ENCODE measurements around the gene PLEKHA1. TPM values are rescaled to one million over a fixed set of nuclear protein-coding genes. Genes with fewer than 3 reads are reported as not detected.

Gene PLEKHA1
- total RNA-seq, 1 donor from 2014 or later = 50.4 TPM

- H3K27me3 ChIP-seq (ENCODE audit: low read depth) = no peaks in the 10 kb centered on the region
- no peak for DNase-seq
- intact Hi-C loops (cut with micrococcal nuclease) = no loop called here
- peaks cover 65% of the 10 kb centered on the region for H3K4me1 ChIP-seq
- H3K9me3 ChIP-seq (replicated peaks) = no peaks in the 10 kb centered on the region
- H3K4me3 ChIP-seq = no peak overlapping the region
- TF ChIP-seq CTCF (IDR thresholded peaks at IDR 0.05; ENCODE audit: borderline replicate concordance) = no peak
- H3K27ac ChIP-seq (replicated peaks) = no peak overlapping the region
- H3K36me3 ChIP-seq = no peaks in the 10 kb centered on the region
Measured at GRCh38 chr10:122464586-122464985, 90.1 kb downstream of the PLEKHA1 start.

GRCh38 chr10:122465401-122466040 lies 91.0 kb downstream of the PLEKHA1 start:
- no peak for TF ChIP-seq CTCF (IDR thresholded peaks at IDR 0.05; ENCODE audit: borderline replicate concordance)
- no peaks in the 10 kb centered on the region for H3K36me3 ChIP-seq
- DNase-seq = no peak
- intact Hi-C loops (cut with micrococcal nuclease) = no loop called here
- H3K4me1 ChIP-seq = peaks cover 70% of the 10 kb centered on the region
- H3K27ac ChIP-seq (replicated peaks) = no peak overlapping the region
- H3K27me3 ChIP-seq (ENCODE audit: low read depth) = no peaks in the 10 kb centered on the region
- no peak overlapping the region for H3K4me3 ChIP-seq
- no peaks in the 10 kb centered on the region for H3K9me3 ChIP-seq (replicated peaks)

- TF ChIP-seq CTCF (IDR thresholded peaks at IDR 0.05; ENCODE audit: borderline replicate concordance) = no peak
- H3K27ac ChIP-seq (replicated peaks) = no peak overlapping the region
- H3K4me1 ChIP-seq = peaks cover 70% of the 10 kb centered on the region
- no peak for DNase-seq
- no peaks in the 10 kb centered on the region for H3K9me3 ChIP-seq (replicated peaks)
- H3K4me3 ChIP-seq = no peak overlapping the region
- H3K36me3 ChIP-seq = no peaks in the 10 kb centered on the region
- intact Hi-C loops (cut with micrococcal nuclease) = no loop called here
- no peaks in the 10 kb centered on the region for H3K27me3 ChIP-seq (ENCODE audit: low read depth)
Measured at GRCh38 chr10:122466951-122467381, 92.5 kb downstream of the PLEKHA1 start.

- intact Hi-C loops (cut with micrococcal nuclease) = no loop called here
- Histone ChIP-seq H3K27me3 (ENCODE audit: low read depth) (no peaks in the 10 kb centered on the region), H3K9me3 (replicated peaks) (no peaks in the 10 kb centered on the region), H3K4me1 (peaks cover 63% of the 10 kb centered on the region), H3K4me3 (no peak overlapping the region), H3K36me3 (no peaks in the 10 kb centered on the region), H3K27ac (replicated peaks) (no peak overlapping the region)
- no peak for TF ChIP-seq CTCF (IDR thresholded peaks at IDR 0.05; ENCODE audit: borderline replicate concordance)
- DNase-seq = no peak
Measured at GRCh38 chr10:122467701-122468100, 93.2 kb downstream of the PLEKHA1 start.

- intact Hi-C loops (cut with micrococcal nuclease) = no loop called here
- TF ChIP-seq CTCF (IDR thresholded peaks at IDR 0.05; ENCODE audit: borderline replicate concordance) = no peak
- no peak for DNase-seq
- Histone ChIP-seq H3K4me1 (peaks cover 61% of the 10 kb centered on the region), H3K9me3 (replicated peaks) (no peaks in the 10 kb centered on the region), H3K36me3 (no peaks in the 10 kb centered on the region), H3K4me3 (no peak overlapping the region), H3K27ac (replicated peaks) (peak overlapping the region; percentile 66), H3K27me3 (ENCODE audit: low read depth) (no peaks in the 10 kb centered on the region)
Measured at GRCh38 chr10:122468307-122468925, 93.9 kb downstream of the PLEKHA1 start.
